HG03520 (cell line): Measurements from ENCODE around the gene RAET1E.
"Not testable (repeated sequence)": the region's sequence is repeated elsewhere in the genome, so short reads cannot be mapped to it uniquely, and the experiment has no call there.

Experiments used
- ATAC-seq: cut with Tn5 transposase; IDR thresholded peaks from one replicate; pipeline ENCODE4 v1.9.1; 2021; ENCODE audit warnings: mild to moderate bottlenecking, moderate library complexity; ENCODE audit not compliant: unreplicated experiment

The RAET1E gene

GRCh38 chr6:149912680-149913079 lies 14.8 kb upstream of the RAET1E start:
- not testable (repeated sequence) for ATAC-seq

GRCh38 chr6:149910721-149911151 lies 12.8 kb upstream of the RAET1E start:
- no peak for ATAC-seq

GRCh38 chr6:149909701-149910470 lies 12.0 kb upstream of the RAET1E start:
- ATAC-seq = no peak

- ATAC-seq = not testable (repeated sequence)
Observed at GRCh38 chr6:149908480-149908879, 10.6 kb upstream of the RAET1E start.

GRCh38 chr6:149907317-149907716 lies 9.4 kb upstream of the RAET1E start:
- no peak for ATAC-seq

- no peak for ATAC-seq
Observed at GRCh38 chr6:149906405-149906804, 8.5 kb upstream of the RAET1E start.

- no peak for ATAC-seq
Observed at GRCh38 chr6:149905911-149906371, 8.0 kb upstream of the RAET1E start.

GRCh38 chr6:149905371-149905910 lies 7.5 kb upstream of the RAET1E start:
- ATAC-seq = no peak

GRCh38 chr6:149904661-149905370 lies 6.9 kb upstream of the RAET1E start:
- no peak for ATAC-seq

- no peak for ATAC-seq
Observed at GRCh38 chr6:149903938-149904611, 6.2 kb upstream of the RAET1E start.

- ATAC-seq = no peak
Observed at GRCh38 chr6:149901444-149902140, 3.7 kb upstream of the RAET1E start.

GRCh38 chr6:149900620-149901443 lies 2.9 kb upstream of the RAET1E start:
- no peak for ATAC-seq

GRCh38 chr6:149899926-149900619 lies 2.2 kb upstream of the RAET1E start:
- no peak for ATAC-seq

- no peak for ATAC-seq
Observed at GRCh38 chr6:149899486-149899885, 1.6 kb upstream of the RAET1E start.

GRCh38 chr6:149898966-149899365 lies 1.1 kb upstream of the RAET1E start:
- ATAC-seq = no peak

GRCh38 chr6:149897015-149897697 lies 757 bp downstream of the RAET1E start:
- no peak for ATAC-seq

- ATAC-seq = no peak
Observed at GRCh38 chr6:149896491-149896890, 1.4 kb downstream of the RAET1E start.

GRCh38 chr6:149895833-149896271 lies 2.1 kb downstream of the RAET1E start:
- no peak for ATAC-seq
